Left cardiac atrium (tissue), 4 donors: ENCODE measurements around the gene DUS1L. TPM values are rescaled to one million over a fixed set of nuclear protein-coding genes. Genes with fewer than 3 reads are reported as not detected.

Source experiments
- ATAC-seq, 2 donors: fragments of 200-7000 bp; cut with Tn5 transposase; one replicate each; pipeline ENCODE4 v1.9.1; 2020; ENCODE audit warnings: mild to moderate bottlenecking in 2 of 2, moderate library complexity in 2 of 2
- DNase-seq: peaks from one replicate; pipeline ENCODE4 v3.0.0-alpha.2; 2020
- intact Hi-C, 2 donors: fragments of 100-400 bp; cut with DNase I; formaldehyde crosslinking; loops; one replicate each; pipeline versions ENCODE4 v1.14.1 to v1.15.1; 2022 to 2023
- total RNA-seq, 2 donors: library from RNA; stranded (reverse); fragmentation: NEBNext Ultra II Directional; extraction: Animal tissue kit (Norgen Biotek cat#: 25700); gene quantifications; one replicate each; pipeline ENCODE4 v1.2.1, GENCODE V29; 2021
- donor health status: DM: no; HTN: yes; CAD: no.
- donor health status: DM: no; HTN: yes; CAD: no; lungs with severe emphysema.
- donor health status: DM: yes; HTN: yes; CAD: no.
- donor health status: Dilated cardiomyopathy.

Gene DUS1L
- total RNA-seq, 2 donors from 2014 or later, result 59.2 to 65.4 TPM

DNA sequence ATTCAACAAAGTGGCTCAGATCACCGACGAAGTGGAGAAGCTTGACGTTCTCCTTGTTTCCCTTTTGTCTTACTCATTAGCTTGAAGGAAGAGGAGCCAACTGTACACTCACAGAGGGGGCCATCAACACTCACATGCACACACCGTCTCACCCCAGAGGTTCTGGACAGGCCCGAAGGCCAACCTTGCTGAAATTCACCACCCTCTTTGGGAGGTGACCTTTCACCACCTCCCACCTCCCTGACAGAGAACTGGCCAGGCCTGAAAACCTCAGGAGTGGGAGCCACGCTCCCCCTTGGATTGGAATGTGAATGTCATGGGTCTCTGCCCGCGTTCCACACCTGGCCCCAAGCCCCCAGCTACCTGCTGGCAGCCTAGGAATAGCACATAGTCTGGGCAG lies 30.1 kb downstream of the DUS1L start:
- intact Hi-C loops, result loop anchor here in 1 of 2 donors (5.0 kb wide), 1 partner anchor 62 kb away; the partner anchor contains the start of gene FASN
- no peak for DNase-seq
- ATAC-seq, result no peak

DNA sequence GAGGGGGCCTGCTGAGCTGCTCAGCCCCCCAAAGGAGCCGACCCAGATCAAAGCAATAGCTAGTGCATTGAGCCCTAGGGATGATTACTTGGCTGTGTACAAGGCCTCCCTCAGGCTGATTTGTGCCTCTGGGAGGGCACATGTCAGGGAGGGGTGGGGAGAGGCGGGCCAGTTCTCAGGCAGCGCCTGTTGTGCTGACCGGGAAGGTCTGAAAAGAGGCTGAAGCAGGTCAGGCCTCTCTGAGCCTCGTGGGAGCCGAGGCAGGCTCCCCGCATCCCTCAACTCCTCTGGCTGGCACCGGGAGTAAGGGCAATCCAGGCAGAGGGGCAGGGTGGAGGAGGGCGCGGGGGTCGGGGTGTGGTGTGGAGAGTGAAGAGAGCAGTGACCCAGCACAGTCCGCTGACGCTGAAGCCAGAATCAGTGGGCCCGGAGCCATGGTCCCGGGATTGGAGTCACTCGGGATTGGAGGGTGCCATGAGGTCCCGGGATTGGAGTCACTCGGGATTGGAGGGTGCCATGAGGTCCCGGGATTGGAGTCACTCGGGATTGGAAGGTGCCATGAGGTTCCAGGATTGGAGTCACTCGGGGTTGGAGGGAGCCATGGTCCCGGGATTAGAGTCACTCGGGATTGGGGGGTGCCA lies 31.1 kb downstream of the DUS1L start:
- intact Hi-C loops, result loop anchor here in 1 of 2 donors (5.0 kb wide), 1 partner anchor 63 kb away; the partner anchor contains the start of gene FASN
- DNase-seq (no peak), ATAC-seq (no peak)

DNA sequence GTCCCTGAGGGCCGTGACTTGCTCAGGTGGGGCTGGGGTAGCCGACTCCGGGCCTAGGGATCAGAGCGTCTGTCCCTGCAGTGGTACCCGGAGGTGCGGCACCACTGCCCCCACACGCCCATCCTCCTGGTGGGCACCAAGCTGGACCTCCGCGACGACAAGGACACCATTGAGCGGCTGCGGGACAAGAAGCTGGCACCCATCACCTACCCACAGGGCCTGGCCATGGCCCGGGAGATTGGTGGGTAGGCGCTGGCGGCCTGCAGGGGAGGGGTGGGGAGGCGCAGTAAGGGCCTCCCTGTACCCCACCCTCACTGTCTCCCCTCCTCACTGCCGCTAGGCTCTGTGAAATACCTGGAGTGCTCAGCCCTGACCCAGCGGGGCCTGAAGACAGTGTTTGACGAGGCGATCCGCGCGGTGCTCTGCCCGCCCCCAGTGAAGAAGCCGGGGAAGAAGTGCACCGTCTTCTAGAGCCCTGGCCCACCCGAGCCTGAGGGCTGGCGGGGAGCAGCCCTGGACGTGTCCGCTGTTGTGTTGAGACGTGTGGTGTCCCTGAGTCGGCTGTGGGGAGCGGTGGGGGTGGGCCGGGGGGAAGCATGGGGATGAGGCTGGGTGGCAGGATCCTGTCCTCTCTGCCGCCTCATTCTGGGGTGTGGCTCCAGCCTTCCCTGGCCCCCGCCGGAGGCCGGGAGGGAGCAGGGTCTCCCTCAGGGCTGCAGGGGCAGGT lies 32.1 kb downstream of the DUS1L start:
- ATAC-seq (no peak), DNase-seq (no peak)
- intact Hi-C loops, result no loop called here

DNA sequence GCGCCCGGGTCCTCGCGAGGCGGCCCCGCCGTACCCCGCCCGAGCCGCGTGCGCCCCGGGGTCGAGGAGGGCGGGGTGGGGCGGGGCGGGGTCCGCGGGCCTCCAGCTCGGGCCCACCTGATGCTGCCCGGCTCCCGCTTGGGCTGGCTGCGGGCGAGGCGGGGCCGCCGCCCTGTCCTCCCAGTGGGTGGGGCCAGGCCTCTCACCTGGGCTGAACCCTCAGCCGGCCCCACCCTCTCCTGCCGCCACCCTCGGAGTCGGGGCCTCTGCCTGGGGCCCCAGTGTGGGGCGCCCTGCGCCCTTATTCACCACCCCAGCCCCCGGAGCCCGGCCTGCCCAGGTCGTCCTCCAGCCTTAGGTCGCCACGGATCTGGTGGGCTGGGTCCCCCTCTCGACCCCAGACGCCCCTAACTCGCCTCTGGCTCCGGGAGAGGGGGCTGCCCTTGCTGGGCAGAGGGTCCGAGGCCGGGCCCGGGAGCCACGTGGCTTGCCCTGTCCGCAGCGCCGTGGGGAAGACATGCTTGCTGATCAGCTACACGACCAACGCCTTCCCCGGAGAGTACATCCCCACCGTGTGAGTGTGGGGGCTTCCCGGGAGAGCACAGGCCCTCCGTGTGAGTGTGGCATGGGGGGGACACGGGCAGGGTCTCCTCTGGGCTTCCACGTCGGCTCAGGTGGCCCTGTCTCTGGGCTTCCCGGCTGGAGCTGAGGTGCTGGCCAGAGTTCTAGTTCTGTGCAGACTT lies 33.5 kb downstream of the DUS1L start:
- ATAC-seq (peak; percentile 3 to 5), DNase-seq (no peak)
- intact Hi-C loops, result loop anchor here in 1 of 2 donors (2.0 kb wide), 1 partner anchor 123 kb away; no protein-coding TSS in a partner anchor

DNA sequence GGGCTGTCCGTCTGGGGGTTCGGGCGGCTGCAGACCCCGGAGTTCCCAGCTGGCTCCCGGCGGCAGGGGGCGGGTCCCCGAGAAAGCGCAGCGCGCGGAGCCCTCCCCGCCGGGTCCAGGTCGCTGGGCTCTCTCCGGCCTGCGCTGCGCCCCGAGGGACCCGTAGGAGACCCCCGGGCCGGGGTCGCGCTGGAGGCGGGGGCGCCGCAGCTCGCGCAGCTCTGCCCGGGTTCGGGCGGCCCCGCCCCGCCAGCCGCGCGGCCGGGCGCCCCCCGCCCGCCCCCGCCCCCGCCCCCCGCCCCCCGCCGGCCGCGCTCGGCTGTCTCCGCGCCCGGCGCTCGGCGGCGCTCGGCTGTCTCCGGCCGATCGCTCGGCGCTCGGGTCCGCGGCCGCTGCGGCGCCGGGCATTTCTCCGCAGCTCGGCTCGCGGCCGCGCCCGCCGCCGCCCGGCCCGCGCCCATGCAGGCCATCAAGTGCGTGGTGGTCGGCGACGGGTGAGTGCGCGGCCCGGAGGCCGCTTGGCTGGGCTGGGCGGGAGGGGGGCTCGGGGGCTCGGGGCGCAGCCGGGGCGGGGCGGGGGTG lies 34.2 kb downstream of the DUS1L start, which contains the start of gene RAC3:
Gene RAC3, plus strand, starts transcription at position 376 of the 582 bp plus-strand sequence. Its CDS starts 84 bp downstream, at position 460.
- DNase-seq (no peak), ATAC-seq (peak; percentile 1 to 12)
- intact Hi-C loops, result loop anchor here in 1 of 2 donors (2.0 kb wide), 1 partner anchor 123 kb away; no protein-coding TSS in a partner anchor

DNA sequence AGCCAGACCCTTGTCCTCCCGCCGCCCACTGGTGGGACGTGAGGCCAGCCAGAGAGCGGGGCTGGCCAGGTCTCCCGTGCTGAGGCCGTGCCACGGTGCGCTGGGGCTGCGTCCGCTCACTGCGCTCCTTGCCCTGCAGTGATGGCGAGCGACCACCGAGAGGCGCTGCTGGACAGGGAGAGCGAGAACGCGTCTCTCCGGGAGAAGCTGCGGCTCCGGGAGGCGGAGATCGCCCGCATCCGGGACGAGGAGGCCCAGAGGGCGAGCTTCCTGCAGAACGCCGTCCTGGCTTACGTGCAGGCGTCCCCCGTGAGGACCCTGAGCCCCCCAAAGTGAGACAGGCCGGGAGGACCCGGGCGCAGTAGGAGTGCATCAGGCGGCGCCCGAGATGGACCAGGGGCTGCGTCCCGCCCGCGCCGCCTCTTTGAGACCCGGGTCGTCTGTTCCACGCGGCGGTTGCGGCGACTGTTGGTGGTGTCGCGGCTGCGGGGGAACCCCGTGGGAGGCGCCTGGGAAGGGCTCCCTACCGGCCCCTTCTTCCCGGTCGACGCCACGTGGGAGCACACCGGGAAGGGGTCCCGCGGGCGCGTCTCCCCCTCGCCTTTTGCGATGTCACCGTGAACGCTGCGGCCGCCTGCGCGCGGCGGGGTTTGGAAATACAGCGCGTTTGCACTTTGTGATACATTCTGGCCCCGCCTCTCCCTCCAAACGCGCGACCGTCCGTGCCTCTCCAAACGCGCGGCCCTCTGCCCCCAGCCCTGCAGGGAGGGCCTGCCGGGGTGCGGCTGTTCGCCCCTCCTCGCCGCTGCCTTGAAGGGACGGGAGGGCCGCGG lies 34.9 kb downstream of the DUS1L start:
- peak; percentile 82 to 86 for ATAC-seq
- peak; percentile 87 for DNase-seq
- intact Hi-C loops, result loop anchor here (1.0 to 2.0 kb wide), 2 partner anchors 124 kb away; no protein-coding TSS in a partner anchor

DNA sequence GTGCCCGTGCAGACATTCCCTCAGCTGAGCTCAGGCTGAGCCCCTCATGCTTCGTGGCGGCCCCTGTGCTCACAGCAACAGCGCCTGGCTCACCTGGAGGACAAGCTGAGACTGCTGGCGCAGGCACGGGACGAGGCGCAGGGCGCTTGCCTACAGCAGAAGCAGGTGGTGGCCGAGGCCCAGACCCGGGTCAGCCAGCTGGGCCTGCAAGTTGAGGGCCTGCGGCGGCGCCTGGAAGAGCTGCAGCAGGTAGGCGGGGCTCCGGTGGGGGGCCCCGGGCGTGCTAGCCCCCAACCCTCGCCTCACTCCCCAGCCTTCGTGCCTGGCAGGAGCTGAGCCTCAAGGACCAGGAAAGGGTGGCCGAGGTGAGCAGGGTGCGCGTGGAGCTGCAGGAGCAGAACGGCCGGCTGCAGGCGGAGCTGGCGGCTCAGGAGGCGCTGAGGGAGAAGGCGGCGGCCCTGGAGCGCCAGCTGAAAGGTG lies 35.6 kb downstream of the DUS1L start:
- intact Hi-C loops, result loop anchor here (1.0 to 2.0 kb wide), 2 partner anchors 124 to 125 kb away; no protein-coding TSS in a partner anchor
- ATAC-seq, result peak; percentile 0 to 1
- no peak for DNase-seq

DNA sequence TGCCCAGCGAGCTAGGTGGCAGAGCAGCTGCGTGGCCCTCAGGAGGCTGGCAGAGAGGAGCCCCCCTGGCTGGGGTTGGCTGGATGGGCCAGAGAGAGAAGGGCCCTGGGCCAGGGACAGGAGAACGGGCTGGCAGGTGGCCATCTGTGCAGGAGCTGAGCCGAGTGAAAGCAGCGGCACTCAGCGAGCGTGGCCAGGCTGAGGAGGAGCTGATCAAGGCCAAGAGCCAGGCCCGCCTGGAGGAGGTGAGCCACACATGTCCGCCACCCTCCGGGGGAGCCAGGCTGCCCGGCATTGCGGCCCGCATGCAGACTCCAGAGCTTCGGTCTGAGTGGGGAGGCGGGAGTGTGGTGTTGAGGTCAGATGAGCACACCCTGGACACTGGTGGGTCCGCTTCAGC lies 36.2 kb downstream of the DUS1L start:
- intact Hi-C loops, result no loop called here
- DNase-seq (no peak), ATAC-seq (no peak)

DNA sequence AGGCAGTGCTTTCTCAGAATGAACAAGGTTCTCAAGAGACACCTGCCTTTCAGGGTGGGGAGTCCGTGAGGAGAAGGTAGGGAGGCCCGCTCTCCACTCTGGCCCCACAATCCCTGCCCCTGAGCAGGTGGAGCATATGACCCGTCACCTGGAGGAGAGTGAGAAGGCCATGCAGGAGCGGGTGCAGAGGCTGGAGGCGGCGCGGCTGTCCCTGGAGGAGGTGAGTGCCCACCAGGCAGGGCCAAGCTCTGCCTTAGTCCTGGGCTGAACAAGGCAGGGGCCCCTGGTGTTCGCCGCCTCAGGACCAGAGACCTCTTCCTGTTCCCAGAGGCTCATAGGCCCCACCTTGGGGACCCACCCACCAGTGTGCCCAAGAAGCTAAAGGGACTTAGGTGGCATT lies 36.6 kb downstream of the DUS1L start:
- no peak for ATAC-seq
- DNase-seq, result no peak
- intact Hi-C loops, result no loop called here

DNA sequence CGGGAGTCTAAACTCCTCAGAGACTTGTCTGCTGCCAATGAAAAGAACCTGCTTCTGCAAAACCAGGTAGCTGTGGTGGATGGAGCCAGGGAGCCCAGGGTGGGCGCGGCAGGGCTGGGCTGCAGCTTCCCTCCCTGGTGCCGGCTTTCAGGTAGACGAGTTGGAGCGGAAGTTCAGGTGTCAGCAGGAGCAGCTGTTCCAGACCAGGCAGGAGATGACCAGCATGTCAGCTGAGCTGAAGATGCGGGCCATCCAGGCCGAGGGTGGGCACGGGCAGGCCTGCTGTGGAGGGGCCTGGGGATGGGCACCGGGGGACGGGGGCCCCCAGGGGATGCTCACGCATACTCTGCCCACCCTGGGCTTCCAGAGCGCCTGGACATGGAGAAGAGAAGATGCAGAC lies 37.4 kb downstream of the DUS1L start:
- ATAC-seq (no peak), DNase-seq (no peak)
- intact Hi-C loops, result no loop called here

DNA sequence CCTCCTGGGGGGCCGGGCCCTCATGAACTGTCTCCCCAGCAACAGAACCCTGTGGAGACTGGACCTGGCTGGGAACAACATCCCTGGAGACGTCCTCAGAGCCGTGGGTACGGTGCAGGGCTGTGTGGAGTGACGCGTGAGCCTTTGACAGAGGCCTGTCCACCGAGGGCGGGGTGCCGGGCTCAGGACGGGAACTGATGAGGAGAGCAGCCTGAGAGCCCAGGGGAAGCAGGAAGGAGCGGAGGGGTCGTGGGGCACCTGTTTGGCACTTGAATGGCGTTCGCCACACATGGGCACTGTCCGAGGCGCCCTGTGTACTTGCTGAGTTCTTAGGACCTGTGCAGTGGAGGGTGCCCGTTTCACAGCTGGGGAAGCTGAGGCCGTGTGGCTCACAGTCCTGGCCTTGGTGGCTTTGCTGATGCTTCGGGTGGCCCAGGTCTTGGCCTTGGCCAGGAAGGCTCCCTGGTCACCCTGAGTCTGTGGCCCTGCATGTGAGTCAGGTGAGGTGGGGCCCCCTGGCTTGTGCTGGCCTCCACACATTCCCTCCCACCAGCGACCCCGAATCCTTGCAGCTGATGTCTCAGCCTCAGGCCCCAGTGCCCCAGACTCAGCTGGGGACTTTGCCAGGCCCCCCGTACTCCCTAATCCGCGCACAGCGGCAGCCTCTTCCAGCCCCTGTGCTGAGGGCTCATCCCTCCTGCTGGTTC lies 40.0 kb downstream of the DUS1L start:
- DNase-seq (no peak), ATAC-seq (no peak)
- intact Hi-C loops, result no loop called here

DNA sequence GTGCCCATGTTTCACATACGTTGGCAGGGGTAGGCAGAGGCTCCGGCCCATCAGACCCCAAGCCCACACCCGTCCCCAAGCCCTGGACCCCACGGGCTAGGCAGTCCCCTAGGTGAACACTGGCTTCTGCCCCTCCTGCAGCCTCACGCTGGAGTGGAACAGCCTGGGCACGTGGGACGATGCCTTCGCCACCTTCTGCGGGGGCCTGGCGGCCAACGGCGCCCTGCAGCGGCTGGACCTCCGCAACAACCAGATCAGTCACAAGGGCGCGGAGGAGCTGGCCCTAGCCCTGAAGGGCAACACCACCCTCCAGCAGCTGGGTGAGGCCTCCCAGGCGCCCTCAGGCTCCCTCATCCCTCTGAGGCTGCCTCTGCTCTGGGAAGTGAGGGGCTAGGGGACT lies 40.7 kb downstream of the DUS1L start:
- intact Hi-C loops, result loop anchor here in 1 of 2 donors (5.0 kb wide), 1 partner anchor 63 kb away; the partner anchor contains the start of gene NOTUM
- ATAC-seq (no peak), DNase-seq (no peak)

DNA sequence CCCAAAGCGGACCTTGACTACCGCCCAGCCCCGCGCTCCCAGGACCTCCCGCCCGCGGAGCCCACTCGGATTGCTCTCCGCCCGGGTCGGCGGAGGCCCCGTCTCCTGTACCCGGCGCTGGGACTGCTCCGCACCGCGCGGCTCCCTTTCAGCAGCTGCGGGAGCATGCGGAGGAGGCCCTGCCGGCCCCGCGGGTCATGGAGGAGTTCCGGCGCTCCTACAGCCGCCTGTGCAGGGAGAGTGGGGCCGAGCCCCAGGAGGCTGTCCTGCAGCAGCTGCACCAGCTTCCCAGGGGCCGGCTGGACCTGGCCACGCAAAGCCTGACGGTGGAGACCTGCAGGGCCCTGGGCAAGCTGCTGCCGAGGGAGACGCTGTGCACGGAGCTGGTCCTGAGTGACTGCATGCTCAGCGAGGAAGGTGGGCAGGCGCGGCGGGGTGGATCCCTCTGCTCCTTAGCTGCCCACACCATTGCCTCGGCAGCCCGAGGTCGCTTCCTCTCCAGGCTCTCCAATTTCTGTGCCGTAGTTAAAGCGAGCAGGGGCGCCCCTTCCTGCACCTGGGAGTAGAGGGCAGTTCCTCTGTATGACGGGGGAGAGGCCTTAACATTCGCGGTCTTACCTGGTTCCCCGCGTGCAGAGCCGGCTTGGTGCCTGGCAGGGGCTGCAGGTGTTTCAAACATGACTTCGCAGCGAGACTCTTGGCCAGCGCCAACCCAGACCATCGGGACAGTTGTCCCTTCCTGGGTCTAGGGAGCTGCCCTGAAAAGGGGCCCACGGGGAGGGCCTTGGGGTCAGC lies 42.0 kb downstream of the DUS1L start:
- ATAC-seq (peak in 1 of 2 donors; percentile 1), DNase-seq (no peak)
- intact Hi-C loops, result loop anchor here in 1 of 2 donors (5.0 kb wide), 1 partner anchor 61 kb away; the partner anchor contains the start of gene NOTUM

DNA sequence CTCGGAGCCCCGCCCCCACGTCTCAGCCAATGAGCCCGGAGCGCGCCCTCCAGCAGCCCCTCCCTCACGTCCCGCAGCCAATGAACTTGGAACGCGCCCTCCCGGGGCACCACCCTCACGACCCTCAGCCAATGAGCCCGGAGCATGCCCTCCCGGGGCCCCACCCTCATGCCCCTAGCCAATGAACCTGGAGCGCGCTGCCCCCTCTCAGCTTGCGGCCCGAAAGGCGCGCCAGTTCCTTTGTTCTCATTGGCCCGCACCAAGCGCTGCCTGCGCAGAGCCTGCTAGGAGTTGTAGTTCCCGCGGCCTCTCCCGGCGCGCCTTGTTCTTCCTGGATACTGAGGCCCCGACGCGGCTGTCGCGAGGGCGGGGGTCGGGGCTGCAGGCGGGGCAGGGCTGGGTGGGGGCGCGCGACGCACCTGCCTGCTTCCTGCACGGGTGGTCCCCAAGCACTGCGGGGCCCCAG lies 42.6 kb downstream of the DUS1L start, which contains the start of gene LRRC45:
Gene LRRC45, plus strand, starts transcription at position 325 of the 466 bp plus-strand sequence. CDS start 339 bp downstream, outside the sequence.
- DNase-seq (peak; percentile 100), ATAC-seq (peak; percentile 96 to 97)
- intact Hi-C loops, result loop anchor here in 1 of 2 donors (5.0 kb wide), 1 partner anchor 61 kb away; the partner anchor contains the start of gene NOTUM

DNA sequence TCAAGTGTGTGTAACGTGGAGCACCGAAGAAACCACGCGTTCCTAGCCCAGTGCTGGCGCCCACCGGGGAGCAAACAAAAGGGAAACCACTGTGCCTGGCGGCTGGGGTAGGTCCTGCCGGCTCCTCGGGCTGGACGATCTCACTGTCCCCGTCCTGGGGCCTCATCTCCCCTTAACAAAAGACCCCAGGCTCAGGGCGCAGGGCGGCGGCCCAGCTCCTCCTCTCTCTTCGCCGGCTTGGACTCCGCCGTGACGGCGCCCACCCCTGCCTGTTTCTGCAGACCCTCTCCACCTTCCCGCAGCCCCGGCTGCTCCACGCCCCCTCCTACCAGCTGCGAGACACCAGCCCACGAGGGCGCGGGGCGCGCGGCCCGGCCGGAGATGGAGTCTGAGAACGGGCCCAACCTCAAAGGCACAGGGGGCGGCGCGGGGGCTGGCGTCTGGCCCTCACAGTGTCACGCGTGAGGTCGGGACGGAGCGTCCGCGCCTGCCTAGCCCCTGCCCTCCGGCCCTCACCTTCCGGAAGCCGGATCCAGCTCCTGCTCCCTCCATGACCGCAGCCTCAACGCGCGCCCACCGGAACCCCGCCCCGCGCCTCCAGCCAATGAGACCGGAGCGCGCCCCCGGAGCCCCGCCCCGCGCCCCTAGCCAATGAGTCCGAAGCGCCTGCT lies 43.2 kb downstream of the DUS1L start, which contains the start of gene CENPX:
Gene CENPX, minus strand, starts transcription at position 569 of the 671 bp plus-strand sequence. Its CDS starts 17 bp downstream, at position 552.
- ATAC-seq (no peak), DNase-seq (no peak)
- intact Hi-C loops, result loop anchor here in 1 of 2 donors (5.0 kb wide), 1 partner anchor 60 kb away; the partner anchor contains the start of gene NOTUM
